Mesothelial cell of epicardium (in vitro differentiated cells): ENCODE data around the gene TAOK1. TPM values are rescaled to one million over a fixed set of nuclear protein-coding genes. Genes with fewer than 3 reads are reported as not detected.

Experiments used
- DNase-seq, 2 experiments: peaks; one replicate each; pipeline ENCODE4 v3.0.0; 2021; ENCODE audit warnings: low spot score in 2 of 2; ENCODE audit not compliant: unreplicated experiment in 2 of 2
- H3K27ac Mint-ChIP-seq: 2 replicates; pipeline ENCODE4 v1.8.0; 2021; ENCODE audit warnings: mixed read lengths
- H3K27me3 Mint-ChIP-seq: 2 replicates; pipeline ENCODE4 v1.8.0; 2021; ENCODE audit warnings: low read depth, mixed read lengths
- H3K36me3 Mint-ChIP-seq: 2 replicates; pipeline ENCODE4 v1.8.0; 2021; ENCODE audit warnings: mixed read lengths
- H3K4me1 Mint-ChIP-seq: 2 replicates; pipeline ENCODE4 v1.8.0; 2021; ENCODE audit warnings: mixed read lengths
- H3K4me3 Mint-ChIP-seq: 2 replicates; pipeline ENCODE4 v1.8.0; 2021; ENCODE audit warnings: mild to moderate bottlenecking, moderate library complexity, mixed read lengths
- H3K9me3 Mint-ChIP-seq: 2 replicates; pipeline ENCODE4 v1.8.0; 2021; ENCODE audit warnings: mixed read lengths
- CTCF ChIP-seq: fragments of 200-600 bp; sonication (generic); IDR thresholded peaks from one replicate; pipeline ENCODE4 v1.5.0; 2021; ENCODE audit warnings: antibody characterized with exemption; ENCODE audit not compliant: unreplicated experiment
- total RNA-seq: library from RNA; stranded (reverse); gene quantifications from 3 replicates; pipeline ENCODE4 v1.2.1, GENCODE V29; 2021

The TAOK1 gene
- total RNA-seq, 1 donor from 2014 or later: 86.7 TPM

GRCh38 chr17:29505836-29506235 lies 115.7 kb downstream of the TAOK1 start:
- no peak for TF ChIP-seq CTCF
- Mint-ChIP-seq H3K27ac (no peak overlapping the region), H3K36me3 (peaks cover 29% of the 10 kb centered on the region), H3K9me3 (no peaks in the 10 kb centered on the region), H3K4me1 (no peaks in the 10 kb centered on the region), H3K4me3 (no peak overlapping the region), H3K27me3 (no peaks in the 10 kb centered on the region)
- no peak for DNase-seq

GRCh38 chr17:29510953-29511352 lies 120.8 kb downstream of the TAOK1 start:
- no peaks in the 10 kb centered on the region for H3K9me3 Mint-ChIP-seq
- H3K4me1 Mint-ChIP-seq: peaks cover 4% of the 10 kb centered on the region
- DNase-seq: no peak
- peaks cover 22% of the 10 kb centered on the region for H3K36me3 Mint-ChIP-seq
- no peak overlapping the region for H3K4me3 Mint-ChIP-seq
- H3K27ac Mint-ChIP-seq: no peak overlapping the region
- TF ChIP-seq CTCF: no peak
- no peaks in the 10 kb centered on the region for H3K27me3 Mint-ChIP-seq

DNA sequence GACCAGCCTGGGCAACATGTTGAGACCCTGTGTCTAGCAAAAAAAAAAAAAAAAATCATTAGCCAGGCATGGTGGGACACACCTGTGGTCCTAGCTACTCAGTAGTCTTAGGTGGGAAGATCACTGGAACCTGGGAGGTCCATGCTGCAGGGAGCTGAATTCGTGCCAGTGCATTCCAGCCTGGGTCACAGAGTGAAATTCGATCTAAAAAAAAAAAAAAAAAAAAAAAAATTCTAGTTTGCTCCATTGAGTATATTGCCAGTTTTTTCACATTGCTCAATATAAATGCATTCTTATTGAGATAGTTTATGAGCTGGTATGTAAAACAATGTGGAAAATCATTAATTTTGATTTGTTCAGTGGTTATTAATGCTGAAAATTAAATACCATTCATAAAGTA lies 124.6 kb downstream of the TAOK1 start:
- Mint-ChIP-seq H3K27me3 (no peaks in the 10 kb centered on the region), H3K4me1 (peaks cover 4% of the 10 kb centered on the region), H3K4me3 (no peak overlapping the region), H3K27ac (no peak overlapping the region), H3K36me3 (peaks cover 28% of the 10 kb centered on the region), H3K9me3 (no peaks in the 10 kb centered on the region)
- no peak for DNase-seq
- no peak for TF ChIP-seq CTCF

DNA sequence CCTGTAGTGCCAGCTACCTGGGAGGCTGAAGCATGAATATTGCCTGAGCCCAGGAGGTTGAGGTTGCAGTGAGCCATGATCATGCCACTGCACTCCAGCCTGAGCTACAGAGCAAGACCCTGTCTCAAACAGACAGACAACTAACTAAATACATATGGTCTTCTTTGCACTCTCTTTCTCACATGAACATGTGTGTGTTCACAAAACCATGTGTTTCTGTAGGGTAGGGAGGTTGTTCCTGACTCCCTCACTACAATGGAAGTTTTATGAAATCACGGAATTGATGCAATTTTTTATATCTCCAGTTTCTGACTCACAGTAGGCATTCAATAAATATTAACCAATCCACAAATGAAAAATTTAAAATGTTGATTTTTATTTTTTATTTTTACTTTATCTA lies 128.2 kb downstream of the TAOK1 start:
- H3K9me3 Mint-ChIP-seq: no peaks in the 10 kb centered on the region
- no peak for TF ChIP-seq CTCF
- no peak overlapping the region for H3K27ac Mint-ChIP-seq
- DNase-seq: no peak
- H3K36me3 Mint-ChIP-seq: peaks cover 33% of the 10 kb centered on the region
- no peak overlapping the region for H3K4me3 Mint-ChIP-seq
- peaks cover 4% of the 10 kb centered on the region for H3K4me1 Mint-ChIP-seq
- H3K27me3 Mint-ChIP-seq: no peaks in the 10 kb centered on the region

DNA sequence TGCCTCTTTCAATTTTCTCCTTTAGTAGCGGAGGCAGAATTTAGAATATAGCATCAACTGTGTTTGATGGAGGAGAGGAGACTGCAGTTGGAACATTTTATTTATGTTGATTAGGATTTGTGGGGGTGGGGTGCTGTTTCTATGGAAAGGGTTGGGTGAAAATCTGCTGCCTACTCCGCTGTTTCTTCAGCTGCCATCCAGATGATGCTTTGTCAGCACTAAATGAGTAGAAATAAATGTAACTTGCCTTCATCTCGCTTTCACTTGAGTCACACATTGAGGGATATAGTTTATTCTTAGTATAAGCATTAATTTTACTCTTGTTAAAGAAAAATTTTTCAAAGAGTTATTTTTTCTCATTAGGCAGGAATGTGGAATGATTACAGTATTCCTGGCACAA lies 134.5 kb downstream of the TAOK1 start:
- no peaks in the 10 kb centered on the region for H3K27me3 Mint-ChIP-seq
- H3K9me3 Mint-ChIP-seq: no peaks in the 10 kb centered on the region
- H3K4me1 Mint-ChIP-seq: no peaks in the 10 kb centered on the region
- H3K36me3 Mint-ChIP-seq: peaks cover 26% of the 10 kb centered on the region
- TF ChIP-seq CTCF: no peak
- H3K4me3 Mint-ChIP-seq: no peak overlapping the region
- no peak for DNase-seq
- peak overlapping the region; percentile 34 for H3K27ac Mint-ChIP-seq

- H3K27ac Mint-ChIP-seq: no peak overlapping the region
- H3K4me3 Mint-ChIP-seq: no peak overlapping the region
- no peak for DNase-seq
- TF ChIP-seq CTCF: no peak
- no peaks in the 10 kb centered on the region for H3K9me3 Mint-ChIP-seq
- H3K36me3 Mint-ChIP-seq: peaks cover 29% of the 10 kb centered on the region
- no peaks in the 10 kb centered on the region for H3K4me1 Mint-ChIP-seq
- H3K27me3 Mint-ChIP-seq: no peaks in the 10 kb centered on the region
These were observed 136.2 kb downstream of the TAOK1 start for GRCh38 chr17:29526322-29526721.
